ENCODE measurements around the gene PHF5A.
"Not testable (repeated sequence)": the region's sequence is repeated elsewhere in the genome, so short reads cannot be mapped to it uniquely, and the experiment has no call there.

The PHF5A gene

DNA sequence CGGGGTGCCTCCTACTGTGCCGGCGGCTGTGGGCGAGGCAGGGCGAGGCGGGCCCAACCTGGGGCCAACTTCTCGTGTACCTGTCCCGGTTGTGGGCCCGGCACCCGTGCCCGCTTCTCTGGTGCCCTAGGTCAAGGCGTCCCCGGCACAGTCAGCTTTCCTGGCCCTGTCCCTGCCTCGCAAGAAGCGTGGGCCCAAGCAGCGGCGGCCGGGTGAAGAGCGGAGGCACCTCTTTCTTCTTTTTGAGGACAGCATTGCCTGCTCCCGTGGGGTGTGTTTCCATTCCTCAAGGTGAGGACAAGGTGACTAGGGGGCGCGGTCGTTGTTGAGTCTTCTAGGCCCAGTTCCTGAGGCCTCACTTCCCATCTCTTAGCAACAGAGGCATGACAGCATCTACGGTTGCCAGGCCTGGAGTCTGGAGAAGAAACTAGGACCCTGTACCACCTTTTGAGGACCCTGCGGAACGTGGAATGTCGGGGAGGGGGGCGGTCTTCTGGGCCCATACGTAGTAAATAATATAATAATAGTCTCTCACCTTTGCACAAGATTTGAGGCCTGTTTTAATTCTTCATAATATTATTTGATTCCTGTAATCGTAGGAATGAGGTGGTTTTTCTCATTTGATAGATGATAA lies 843 bp upstream of the PHF5A start:
- H3K4me3 ChIP-seq (ENCODE audit: low read length): peak overlapping the region; percentile 95
- no peak for DNase-seq (ENCODE audit: low read depth)
- TF ChIP-seq, protein P1, sequence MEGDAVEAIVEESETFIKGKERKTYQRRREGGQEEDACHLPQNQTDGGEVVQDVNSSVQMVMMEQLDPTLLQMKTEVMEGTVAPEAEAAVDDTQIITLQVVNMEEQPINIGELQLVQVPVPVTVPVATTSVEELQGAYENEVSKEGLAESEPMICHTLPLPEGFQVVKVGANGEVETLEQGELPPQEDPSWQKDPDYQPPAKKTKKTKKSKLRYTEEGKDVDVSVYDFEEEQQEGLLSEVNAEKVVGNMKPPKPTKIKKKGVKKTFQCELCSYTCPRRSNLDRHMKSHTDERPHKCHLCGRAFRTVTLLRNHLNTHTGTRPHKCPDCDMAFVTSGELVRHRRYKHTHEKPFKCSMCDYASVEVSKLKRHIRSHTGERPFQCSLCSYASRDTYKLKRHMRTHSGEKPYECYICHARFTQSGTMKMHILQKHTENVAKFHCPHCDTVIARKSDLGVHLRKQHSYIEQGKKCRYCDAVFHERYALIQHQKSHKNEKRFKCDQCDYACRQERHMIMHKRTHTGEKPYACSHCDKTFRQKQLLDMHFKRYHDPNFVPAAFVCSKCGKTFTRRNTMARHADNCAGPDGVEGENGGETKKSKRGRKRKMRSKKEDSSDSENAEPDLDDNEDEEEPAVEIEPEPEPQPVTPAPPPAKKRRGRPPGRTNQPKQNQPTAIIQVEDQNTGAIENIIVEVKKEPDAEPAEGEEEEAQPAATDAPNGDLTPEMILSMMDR (conservative IDR thresholded peaks at IDR 0.05; ENCODE audit: low read depth, low read length): no peak

DNA sequence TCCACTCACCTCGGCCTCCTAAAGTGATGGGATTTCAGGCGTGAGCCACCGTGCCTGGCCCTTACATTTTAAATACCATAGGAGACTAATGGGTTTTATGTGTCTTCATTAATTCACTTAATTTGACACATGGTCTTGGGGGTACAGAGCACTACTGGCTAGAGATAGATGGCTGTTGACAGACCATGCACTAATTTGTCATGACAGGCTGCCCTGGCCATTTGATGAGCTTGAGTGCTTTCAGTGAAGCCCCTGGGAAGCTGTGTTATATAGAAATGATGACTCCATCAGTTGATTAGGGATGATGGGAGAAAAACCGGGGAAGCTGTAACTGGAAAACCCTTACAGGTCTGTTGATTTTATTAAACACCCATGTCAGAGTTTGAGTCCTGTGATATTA lies 6.6 kb downstream of the PHF5A start:
- DNase-seq (ENCODE audit: low read depth): no peak
- TF ChIP-seq, protein P1 (conservative IDR thresholded peaks at IDR 0.05; ENCODE audit: low read depth, low read length): no peak
- H3K4me3 ChIP-seq (ENCODE audit: low read length): no peak overlapping the region

DNA sequence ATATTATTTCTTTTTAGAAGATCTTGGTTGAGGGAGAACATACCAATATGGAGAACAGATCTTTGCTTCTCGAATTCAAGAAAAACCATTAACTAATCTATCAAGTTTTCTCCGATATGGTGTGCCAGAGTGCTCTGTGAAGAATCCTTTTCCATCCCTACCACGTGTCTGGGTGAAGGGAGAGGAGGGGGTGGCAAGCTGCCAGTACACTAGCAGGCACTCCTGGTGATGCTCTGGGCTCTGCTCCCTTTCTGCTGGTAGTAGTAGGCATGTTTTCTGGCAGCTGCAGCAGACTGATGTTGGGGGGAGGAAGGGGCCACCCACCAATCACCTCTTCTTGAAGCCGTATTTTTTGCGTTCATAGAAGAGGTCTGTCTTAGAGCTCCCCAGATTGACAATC lies 8.4 kb downstream of the PHF5A start:
- not testable (repeated sequence) for DNase-seq (ENCODE audit: low read depth); H3K4me3 ChIP-seq (ENCODE audit: low read length)

DNA sequence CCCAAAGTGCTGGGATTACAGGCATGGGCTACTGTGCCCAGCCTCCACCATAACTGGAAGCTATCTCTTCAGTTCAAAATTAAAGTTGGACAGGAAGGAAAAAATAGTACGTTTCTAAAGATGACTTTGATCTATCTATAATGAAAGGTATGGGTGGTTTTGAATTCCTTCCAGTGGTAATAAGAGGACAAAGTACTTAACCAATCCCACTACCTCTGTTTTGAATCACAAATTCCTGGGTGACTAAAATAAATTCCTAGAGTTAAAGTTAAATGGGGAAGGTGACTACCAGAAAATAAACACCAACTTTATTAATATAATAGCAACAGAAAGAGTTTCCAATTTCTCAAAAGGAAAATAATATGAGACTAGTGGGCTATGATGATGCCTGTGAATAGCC lies 9.1 kb downstream of the PHF5A start:
- TF ChIP-seq, protein P1 (conservative IDR thresholded peaks at IDR 0.05; ENCODE audit: low read depth, low read length): no peak
- DNase-seq (ENCODE audit: low read depth): no peak
- no peak overlapping the region for H3K4me3 ChIP-seq (ENCODE audit: low read length)

DNA sequence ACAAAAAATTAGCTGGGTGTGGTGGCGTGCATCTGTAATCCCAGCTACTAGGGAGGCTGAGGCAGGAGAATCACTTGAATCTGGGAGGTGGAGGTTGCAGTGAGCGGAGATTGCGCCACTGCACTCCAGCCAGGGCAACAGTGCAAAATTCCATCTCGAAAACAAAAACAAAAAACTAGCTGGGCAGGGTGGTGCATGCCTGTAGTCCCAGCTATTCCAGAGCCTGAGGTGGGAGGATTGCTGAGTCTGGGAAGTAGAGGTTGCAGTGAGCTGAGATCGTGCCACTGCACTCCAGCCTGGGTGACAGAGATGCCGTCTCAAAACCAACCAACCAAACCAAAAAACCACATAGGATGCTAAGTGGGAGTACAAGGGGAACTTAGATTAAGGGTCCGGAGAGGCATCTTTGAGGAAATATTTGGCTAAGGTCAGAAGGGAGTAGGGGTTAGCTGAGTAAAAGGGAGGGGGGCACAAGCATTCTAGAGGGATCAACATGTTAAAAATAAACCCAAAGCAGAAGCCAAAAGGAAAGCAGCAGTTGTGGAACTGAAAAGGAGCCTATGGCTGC lies 10.2 kb downstream of the PHF5A start:
- H3K4me3 ChIP-seq (ENCODE audit: low read length): no peak overlapping the region
- TF ChIP-seq, protein P1 (conservative IDR thresholded peaks at IDR 0.05; ENCODE audit: low read depth, low read length): no peak
- no peak for DNase-seq (ENCODE audit: low read depth)

DNA sequence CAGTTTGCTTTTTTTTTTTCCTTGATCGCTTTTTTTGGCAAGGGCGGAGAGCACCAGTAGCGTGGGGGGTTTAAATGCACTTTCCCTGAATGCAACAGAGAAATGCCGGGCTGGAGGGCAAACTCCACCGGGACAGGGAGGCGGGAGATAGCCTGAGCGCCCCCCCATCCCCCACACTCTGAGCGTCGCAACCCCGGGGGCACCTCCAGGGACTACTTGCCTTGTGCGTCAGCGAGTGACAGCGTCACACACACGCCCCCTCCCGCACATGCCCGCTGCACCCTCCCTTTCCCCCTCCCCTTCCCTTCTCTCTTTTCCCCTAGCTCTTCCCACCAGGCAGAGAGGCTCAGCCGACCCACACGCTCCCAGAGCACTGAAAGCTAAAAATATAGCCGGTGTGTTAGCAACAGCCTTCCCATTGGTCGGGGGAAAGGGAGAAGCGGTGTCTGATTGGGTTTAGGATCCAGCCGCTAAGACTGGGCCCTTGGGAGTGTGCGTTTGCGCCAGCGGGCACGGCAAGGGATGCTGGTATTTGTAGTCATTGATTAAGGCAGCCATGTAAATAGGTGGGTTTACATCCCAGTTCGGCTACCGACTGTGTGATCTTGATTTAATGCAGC lies 20.2 kb downstream of the PHF5A start:
- H3K4me3 ChIP-seq (ENCODE audit: low read length): peak overlapping the region; percentile 99
- TF ChIP-seq, protein P1 (conservative IDR thresholded peaks at IDR 0.05; ENCODE audit: low read depth, low read length): no peak
- DNase-seq (ENCODE audit: low read depth): peak; percentile 99

DNA sequence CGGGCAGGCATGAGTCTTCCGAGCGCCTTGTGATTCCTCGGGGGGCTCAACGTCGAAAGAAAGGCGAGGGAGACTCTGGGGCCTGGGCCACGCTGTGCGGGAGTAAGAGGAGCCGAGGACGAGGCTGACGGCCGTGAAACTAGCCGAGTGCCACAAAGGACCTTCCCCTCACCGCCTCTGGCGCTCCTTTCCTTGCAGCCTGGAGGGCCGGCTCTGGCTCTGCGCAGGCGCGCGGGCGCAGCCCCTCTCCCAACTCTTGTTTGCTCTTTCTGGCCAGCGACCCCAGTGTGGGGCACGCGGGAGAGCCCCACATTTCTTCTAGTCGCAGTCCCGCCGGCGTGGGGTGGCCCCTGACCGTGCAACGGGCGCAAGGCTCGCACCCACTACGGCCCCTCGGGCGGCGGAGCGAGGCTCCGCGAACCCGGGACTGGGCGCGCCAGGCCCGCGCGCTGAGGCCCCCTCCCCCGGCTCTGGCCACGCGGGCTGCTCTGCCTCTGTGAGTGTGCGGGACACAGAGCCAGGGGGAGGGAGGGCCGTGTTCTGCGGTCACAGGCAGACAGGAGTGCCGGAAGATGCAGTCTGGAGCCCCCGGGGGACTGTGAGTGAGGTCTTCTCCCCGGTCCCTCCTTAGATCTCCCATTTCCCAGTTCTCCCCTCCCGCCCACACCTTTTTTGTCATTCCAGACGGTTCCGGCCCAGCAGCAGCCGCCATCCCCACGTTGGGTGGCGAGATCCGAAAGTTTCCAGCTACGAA lies 20.9 kb downstream of the PHF5A start:
- peak overlapping the region; percentile 99 for H3K4me3 ChIP-seq (ENCODE audit: low read length)
- DNase-seq (ENCODE audit: low read depth): no peak
- TF ChIP-seq, protein P1 (conservative IDR thresholded peaks at IDR 0.05; ENCODE audit: low read depth, low read length): no peak
